DOHH2 (cell line): ENCODE measurements around the gene CELF5.

ENCODE experiments used
- EZH2phosphoT487 ChIP-seq: fragments of 200-600 bp; sonication (generic); IDR thresholded peaks from 2 replicates; pipeline ENCODE4 v1.6.1; 2017; ENCODE audit warnings: borderline replicate concordance, mild to moderate bottlenecking, antibody characterized with exemption, low read length, moderate library complexity, mixed read lengths
- TF ChIP-seq, protein P1 (sequence below): fragments of 200-600 bp; sonication (generic); IDR thresholded peaks from one replicate; pipeline ENCODE4 v1.5.1; 2014; ENCODE audit warnings: antibody characterized with exemption, mild to moderate bottlenecking, low read depth, low read length; ENCODE audit not compliant: poor library complexity, severe bottlenecking

DNA sequence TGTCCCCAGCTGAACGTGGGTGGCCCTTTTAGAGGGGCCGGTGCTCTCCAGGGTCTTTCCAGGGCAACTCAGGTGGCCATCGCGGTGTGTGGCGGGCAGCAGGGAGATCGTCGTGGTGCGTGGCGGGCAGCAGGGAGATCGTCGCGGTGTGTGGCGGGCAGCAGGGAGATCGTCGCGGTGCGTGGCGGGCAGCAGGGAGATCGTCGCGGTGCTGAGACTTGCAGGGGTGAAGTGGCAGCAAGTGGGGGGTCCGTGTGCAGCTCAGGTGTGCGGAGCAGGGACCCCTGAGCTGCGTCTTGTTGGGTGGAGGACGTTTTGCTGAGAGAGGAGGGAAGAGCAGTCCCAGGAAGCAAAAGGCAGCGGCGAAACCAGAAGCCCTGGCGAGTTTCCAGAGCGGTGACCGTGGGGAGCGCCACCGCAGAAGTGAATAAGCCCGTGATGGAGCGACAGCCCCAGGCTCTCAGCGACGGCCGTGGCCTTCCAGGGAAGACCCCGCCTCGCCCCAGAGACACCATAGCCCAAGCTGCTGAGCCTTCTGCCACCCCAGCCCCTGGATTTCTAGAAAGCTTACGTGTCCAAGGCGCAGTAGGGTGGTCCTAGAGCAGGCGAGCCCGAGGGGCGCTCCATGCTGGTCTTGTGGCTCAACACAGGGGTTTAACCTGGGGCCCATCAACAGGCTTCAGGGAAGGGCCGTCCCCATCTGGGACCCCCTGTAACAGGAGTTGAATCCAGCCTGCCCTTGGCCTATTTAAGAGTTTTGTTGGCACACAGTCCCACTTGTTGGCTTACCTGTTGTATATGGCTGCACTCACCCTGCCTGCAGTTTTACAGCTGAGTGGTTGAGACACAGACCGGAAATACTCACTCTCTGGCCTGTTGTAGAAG lies 33.3 kb upstream of the CELF5 start:
- TF ChIP-seq, protein P1, sequence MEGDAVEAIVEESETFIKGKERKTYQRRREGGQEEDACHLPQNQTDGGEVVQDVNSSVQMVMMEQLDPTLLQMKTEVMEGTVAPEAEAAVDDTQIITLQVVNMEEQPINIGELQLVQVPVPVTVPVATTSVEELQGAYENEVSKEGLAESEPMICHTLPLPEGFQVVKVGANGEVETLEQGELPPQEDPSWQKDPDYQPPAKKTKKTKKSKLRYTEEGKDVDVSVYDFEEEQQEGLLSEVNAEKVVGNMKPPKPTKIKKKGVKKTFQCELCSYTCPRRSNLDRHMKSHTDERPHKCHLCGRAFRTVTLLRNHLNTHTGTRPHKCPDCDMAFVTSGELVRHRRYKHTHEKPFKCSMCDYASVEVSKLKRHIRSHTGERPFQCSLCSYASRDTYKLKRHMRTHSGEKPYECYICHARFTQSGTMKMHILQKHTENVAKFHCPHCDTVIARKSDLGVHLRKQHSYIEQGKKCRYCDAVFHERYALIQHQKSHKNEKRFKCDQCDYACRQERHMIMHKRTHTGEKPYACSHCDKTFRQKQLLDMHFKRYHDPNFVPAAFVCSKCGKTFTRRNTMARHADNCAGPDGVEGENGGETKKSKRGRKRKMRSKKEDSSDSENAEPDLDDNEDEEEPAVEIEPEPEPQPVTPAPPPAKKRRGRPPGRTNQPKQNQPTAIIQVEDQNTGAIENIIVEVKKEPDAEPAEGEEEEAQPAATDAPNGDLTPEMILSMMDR = no peak
- TF ChIP-seq EZH2phosphoT487 = no peak
